Effector memory CD8-positive, alpha-beta T cell (primary cell): ENCODE results near the gene CAMK2G.
"Not testable (repeated sequence)": the region's sequence is repeated elsewhere in the genome, so short reads cannot be mapped to it uniquely, and the experiment has no call there.

Experiments
- ATAC-seq: fragments of 150-1000 bp; cut with Tn5 transposase; replicated peaks from 2 replicates; pipeline ENCODE4 v1.10.0; 2021; ENCODE audit warnings: mild to moderate bottlenecking, moderate library complexity
- DNase-seq, 3 experiments: peaks; one replicate each; pipeline ENCODE4 v3.0.0; 2021
- H3K27ac Mint-ChIP-seq, 2 donors: one replicate each; pipeline ENCODE4 v1.8.0; 2022; ENCODE audit warnings: mild to moderate bottlenecking in 2 of 2, mixed read lengths in 2 of 2, moderate library complexity in 2 of 2
- H3K27me3 Mint-ChIP-seq, 2 donors: one replicate each; pipeline ENCODE4 v1.8.0; 2022; ENCODE audit warnings: mixed read lengths in 2 of 2
- H3K36me3 Mint-ChIP-seq: one replicate; pipeline ENCODE4 v1.8.0; 2022; ENCODE audit warnings: mild to moderate bottlenecking, moderate library complexity, mixed read lengths; ENCODE audit not compliant: insufficient read depth
- H3K4me1 Mint-ChIP-seq, 2 donors: one replicate each; pipeline ENCODE4 v1.8.0; 2022; ENCODE audit warnings: low read depth in 2 of 2, mixed read lengths in 2 of 2
- H3K4me3 Mint-ChIP-seq, 2 donors: one replicate each; pipeline ENCODE4 v1.8.0; 2022; ENCODE audit warnings: mild to moderate bottlenecking in 2 of 2, mixed read lengths in 2 of 2, moderate library complexity in 2 of 2
- H3K9me3 Mint-ChIP-seq, 2 donors: one replicate each; pipeline ENCODE4 v1.8.0; 2022; ENCODE audit warnings: mixed read lengths in 2 of 2

CAMK2G gene

GRCh38 chr10:73798927-73799560, 75.3 kb downstream of the CAMK2G start:
- Mint-ChIP-seq H3K27me3 (no peaks in the 10 kb centered on the region), H3K4me3 (no peak overlapping the region), H3K9me3 (no peaks in the 10 kb centered on the region), H3K36me3 (peaks cover 84% of the 10 kb centered on the region), H3K4me1 (peaks cover 4 to 8% of the 10 kb centered on the region in 2 donors), H3K27ac (peak overlapping the region; percentile 58 to 85)
- DNase-seq = no peak
- peak; percentile 35 for ATAC-seq

DNA sequence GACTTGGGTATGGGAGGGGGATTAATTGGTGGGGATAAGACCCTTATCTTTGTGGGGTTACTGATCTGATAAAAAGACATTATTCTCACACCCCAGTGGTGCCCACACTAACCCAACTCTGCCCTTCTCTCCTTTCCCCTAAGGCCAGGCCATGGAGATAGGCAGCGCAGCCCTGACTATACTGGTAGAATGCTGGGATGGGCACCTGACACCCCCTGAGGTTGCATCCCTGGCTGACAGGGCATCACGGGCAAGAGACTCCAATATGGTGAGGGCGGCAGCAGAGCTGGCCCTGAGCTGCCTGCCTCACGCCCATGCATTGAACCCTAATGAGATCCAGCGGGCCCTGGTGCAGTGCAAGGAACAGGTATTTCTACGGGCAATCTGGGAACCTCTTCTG, 76.3 kb downstream of the CAMK2G start:
- DNase-seq (no peak), ATAC-seq (no peak)
- Mint-ChIP-seq H3K27me3 (no peaks in the 10 kb centered on the region), H3K4me3 (no peak overlapping the region), H3K27ac (peak overlapping the region; percentile 4 to 85), H3K36me3 (peaks cover 83% of the 10 kb centered on the region), H3K9me3 (no peaks in the 10 kb centered on the region), H3K4me1 (peaks cover 0 to 3% of the 10 kb centered on the region in 2 donors)

DNA sequence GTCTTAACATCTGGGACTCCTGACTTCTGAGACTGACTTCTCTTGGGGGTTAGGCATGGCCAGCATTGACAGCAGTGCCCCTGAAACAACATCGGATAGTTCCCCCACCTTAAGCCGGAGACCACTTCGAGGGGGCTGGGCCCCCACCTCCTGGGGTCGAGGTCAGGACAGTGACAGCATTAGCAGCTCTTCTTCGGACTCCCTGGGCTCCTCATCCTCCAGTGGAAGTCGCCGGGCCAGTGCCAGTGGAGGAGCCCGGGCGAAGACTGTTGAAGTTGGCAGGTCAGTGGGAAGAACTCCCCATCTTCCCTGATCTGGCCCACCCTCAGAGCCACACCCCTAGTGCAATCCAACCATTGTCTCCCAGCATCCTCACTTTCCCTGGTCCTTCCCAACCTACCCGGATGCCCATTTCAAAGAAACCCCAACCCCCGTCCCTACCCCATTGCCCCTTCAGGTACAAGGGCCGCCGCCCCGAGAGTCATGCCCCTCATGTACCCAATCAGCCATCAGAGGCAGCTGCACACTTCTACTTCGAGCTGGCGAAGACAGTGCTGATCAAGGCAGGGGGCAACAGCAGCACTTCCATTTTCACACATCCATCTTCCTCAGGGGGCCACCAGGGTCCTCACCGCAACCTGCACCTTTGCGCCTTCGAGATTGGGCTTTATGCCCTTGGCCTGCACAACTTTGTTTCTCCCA, 76.9 kb downstream of the CAMK2G start:
- H3K36me3 Mint-ChIP-seq = peaks cover 83% of the 10 kb centered on the region
- H3K4me1 Mint-ChIP-seq = peaks cover 0 to 5% of the 10 kb centered on the region in 2 donors
- H3K4me3 Mint-ChIP-seq = no peak overlapping the region
- DNase-seq = no peak
- no peaks in the 10 kb centered on the region for H3K9me3 Mint-ChIP-seq
- H3K27ac Mint-ChIP-seq = peak overlapping the region; percentile 4 to 85
- no peaks in the 10 kb centered on the region for H3K27me3 Mint-ChIP-seq
- ATAC-seq = no peak

DNA sequence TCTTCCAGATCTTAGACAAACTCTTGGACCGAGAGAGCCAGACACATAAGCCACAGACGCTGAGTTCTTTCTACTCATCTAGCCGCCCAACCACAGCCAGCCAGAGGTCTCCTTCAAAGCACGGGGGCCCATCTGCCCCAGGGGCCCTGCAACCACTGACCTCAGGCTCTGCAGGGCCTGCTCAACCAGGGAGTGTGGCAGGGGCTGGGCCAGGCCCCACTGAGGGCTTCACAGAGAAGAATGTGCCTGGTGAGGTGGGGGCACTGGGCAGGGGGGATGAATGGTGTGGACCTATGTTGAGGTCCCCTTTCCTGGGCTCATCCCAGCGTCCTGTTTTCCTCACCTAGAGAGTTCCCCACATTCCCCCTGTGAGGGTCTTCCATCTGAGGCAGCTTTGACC, 77.6 kb downstream of the CAMK2G start:
- no peak for ATAC-seq
- DNase-seq = no peak
- peaks cover 0 to 5% of the 10 kb centered on the region in 2 donors for H3K4me1 Mint-ChIP-seq
- peak overlapping the region in 1 of 2 donors; percentile 36 for H3K27ac Mint-ChIP-seq
- no peaks in the 10 kb centered on the region for H3K27me3 Mint-ChIP-seq
- H3K36me3 Mint-ChIP-seq = peaks cover 86% of the 10 kb centered on the region
- no peaks in the 10 kb centered on the region for H3K9me3 Mint-ChIP-seq
- H3K4me3 Mint-ChIP-seq = no peak overlapping the region

DNA sequence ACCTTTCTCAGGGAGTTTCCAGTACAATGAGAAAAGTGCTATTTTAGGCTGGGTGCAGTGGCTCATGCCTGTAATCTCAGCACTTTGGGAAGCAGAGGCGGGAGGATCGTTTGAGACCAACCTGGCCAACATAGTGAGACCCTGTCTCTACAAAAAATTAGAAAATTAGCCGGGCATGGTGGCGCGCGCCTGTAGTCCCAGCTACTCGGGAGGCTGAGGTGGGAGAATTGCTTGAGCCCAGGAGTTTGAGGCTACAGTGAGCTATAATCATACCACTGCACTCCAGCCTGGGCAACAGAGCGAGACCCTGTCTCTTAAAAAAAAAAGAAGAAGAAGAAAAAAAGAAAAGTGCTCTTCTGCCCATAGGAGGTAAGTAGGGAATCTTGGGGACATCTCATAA, 78.3 kb downstream of the CAMK2G start:
- not testable (repeated sequence) for H3K27me3 Mint-ChIP-seq, DNase-seq, H3K9me3 Mint-ChIP-seq, H3K4me1 Mint-ChIP-seq, ATAC-seq, H3K4me3 Mint-ChIP-seq
- Mint-ChIP-seq H3K27ac (peak overlapping the region in 1 of 2 donors; percentile 36), H3K36me3 (peaks cover 86% of the 10 kb centered on the region)

DNA sequence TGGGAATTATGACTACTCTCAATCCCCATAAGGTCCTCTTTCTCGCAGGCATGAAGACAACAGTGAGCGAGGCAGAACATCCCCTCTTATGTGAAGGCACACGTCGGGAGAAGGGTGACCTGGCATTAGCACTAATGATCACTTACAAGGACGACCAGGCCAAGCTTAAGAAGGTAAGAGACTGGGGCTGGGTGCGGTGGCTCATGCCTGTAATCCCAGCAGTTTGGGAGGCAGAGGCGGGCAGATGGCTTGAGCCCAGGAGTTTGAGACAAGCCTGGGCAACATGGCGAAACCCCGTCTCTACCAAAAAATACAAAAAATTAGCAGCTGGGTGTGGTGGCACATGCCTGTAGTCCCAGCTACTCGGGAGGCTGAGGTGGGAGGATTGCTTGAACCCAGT, 78.9 kb downstream of the CAMK2G start:
- not testable (repeated sequence) for H3K27me3 Mint-ChIP-seq, H3K9me3 Mint-ChIP-seq, ATAC-seq, H3K4me1 Mint-ChIP-seq, DNase-seq, H3K4me3 Mint-ChIP-seq, H3K27ac Mint-ChIP-seq
- H3K36me3 Mint-ChIP-seq = peaks cover 84% of the 10 kb centered on the region

GRCh38 chr10:73793456-73793855, 80.9 kb downstream of the CAMK2G start:
- H3K27me3 Mint-ChIP-seq = no peaks in the 10 kb centered on the region
- peaks cover 85% of the 10 kb centered on the region for H3K36me3 Mint-ChIP-seq
- DNase-seq = no peak
- peaks cover 0 to 7% of the 10 kb centered on the region in 2 donors for H3K4me1 Mint-ChIP-seq
- H3K9me3 Mint-ChIP-seq = no peaks in the 10 kb centered on the region
- H3K4me3 Mint-ChIP-seq = no peak overlapping the region
- ATAC-seq = no peak
- peak overlapping the region in 1 of 2 donors; percentile 93 for H3K27ac Mint-ChIP-seq

GRCh38 chr10:73791871-73792400, 82.4 kb downstream of the CAMK2G start:
- Mint-ChIP-seq H3K4me3 (no peak overlapping the region), H3K27ac (peak overlapping the region in 1 of 2 donors; percentile 38), H3K27me3 (no peaks in the 10 kb centered on the region), H3K9me3 (no peaks in the 10 kb centered on the region), H3K4me1 (peaks cover 4 to 10% of the 10 kb centered on the region in 2 donors), H3K36me3 (peaks cover 74% of the 10 kb centered on the region)
- DNase-seq (no peak), ATAC-seq (no peak)

- Mint-ChIP-seq H3K27ac (peak overlapping the region in 1 of 2 donors; percentile 28), H3K36me3 (peaks cover 76% of the 10 kb centered on the region), H3K9me3 (no peaks in the 10 kb centered on the region), H3K4me3 (no peak overlapping the region), H3K4me1 (peaks cover 11 to 15% of the 10 kb centered on the region in 2 donors), H3K27me3 (no peaks in the 10 kb centered on the region)
- ATAC-seq (no peak), DNase-seq (no peak)
Observed at GRCh38 chr10:73790886-73791625, 83.3 kb downstream of the CAMK2G start.

- DNase-seq (no peak), ATAC-seq (no peak)
- Mint-ChIP-seq H3K27me3 (no peaks in the 10 kb centered on the region), H3K36me3 (peaks cover 72% of the 10 kb centered on the region), H3K4me3 (no peak overlapping the region), H3K9me3 (no peaks in the 10 kb centered on the region), H3K4me1 (peaks cover 19 to 22% of the 10 kb centered on the region in 2 donors), H3K27ac (peak overlapping the region in 1 of 2 donors; percentile 44)
Observed at GRCh38 chr10:73789659-73790055, 84.7 kb downstream of the CAMK2G start.

GRCh38 chr10:73788864-73789658, 85.3 kb downstream of the CAMK2G start:
- Mint-ChIP-seq H3K4me1 (peaks cover 19 to 22% of the 10 kb centered on the region in 2 donors), H3K36me3 (peaks cover 70% of the 10 kb centered on the region), H3K27ac (peak overlapping the region in 1 of 2 donors; percentile 44)

DNA sequence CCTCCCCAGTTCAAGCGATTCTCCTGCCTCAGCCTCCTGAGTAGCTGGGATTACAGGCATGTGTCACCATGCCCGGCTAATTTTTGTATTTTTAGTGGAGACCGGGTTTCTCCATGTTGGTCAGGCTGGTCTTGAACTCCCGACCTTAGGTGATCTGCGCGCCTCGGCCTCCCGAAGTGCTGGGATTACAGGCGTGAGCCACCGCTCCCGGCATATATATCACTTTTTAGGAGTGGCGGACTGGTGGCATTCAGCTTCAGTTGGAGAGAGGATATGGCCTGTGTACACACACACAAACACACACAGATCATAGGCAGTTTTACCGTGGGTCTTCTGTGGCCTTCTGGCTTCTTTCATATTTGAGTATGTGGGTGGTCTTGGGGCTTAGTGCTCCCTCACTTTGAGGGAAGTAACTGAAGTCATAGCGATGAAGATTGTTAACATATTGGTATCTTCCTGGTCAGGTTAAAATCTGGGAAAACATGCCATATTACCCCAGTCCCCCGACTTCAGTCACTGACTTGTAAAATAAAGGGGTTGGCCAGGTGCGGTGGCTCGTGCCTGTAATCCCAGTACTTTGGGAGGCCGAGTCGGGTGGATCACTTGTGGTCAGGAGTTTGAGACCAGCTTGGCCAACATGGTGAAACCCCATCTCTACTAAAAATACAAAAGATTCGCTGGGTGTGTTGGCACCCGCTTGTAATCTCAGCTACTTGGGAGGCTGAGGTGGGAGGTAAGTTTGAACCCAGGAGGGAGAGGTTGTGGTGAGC, 87.1 kb downstream of the CAMK2G start:
- H3K9me3 Mint-ChIP-seq, H3K27me3 Mint-ChIP-seq, ATAC-seq, DNase-seq: not testable (repeated sequence)
- Mint-ChIP-seq H3K4me1 (peaks cover 26 to 28% of the 10 kb centered on the region in 2 donors), H3K4me3 (peak overlapping the region; percentile 95 to 96), H3K36me3 (peaks cover 53% of the 10 kb centered on the region), H3K27ac (peak overlapping the region in 1 of 2 donors; percentile 89)

More at GRCh38 chr10:73788864-73789658, 85.3 kb downstream of the CAMK2G start:
- no peak for ATAC-seq
- Mint-ChIP-seq H3K4me3 (no peak overlapping the region), H3K27me3 (no peaks in the 10 kb centered on the region), H3K9me3 (no peaks in the 10 kb centered on the region)
- DNase-seq = no peak
